ENCODE data around the gene SP140L. TPM values are rescaled to one million over a fixed set of nuclear protein-coding genes. Genes with fewer than 3 reads are reported as not detected.
"Not testable (repeated sequence)": the region's sequence is repeated elsewhere in the genome, so short reads cannot be mapped to it uniquely, and the experiment has no call there.

The SP140L gene
- total RNA-seq = 9.7 and 14.4 TPM in 2 replicates
- polyA plus RNA-seq (2012) = 16.5 TPM

GRCh38 chr2:230326453-230327417 lies at the start of gene SP140L:
TSS of gene SP140L (plus strand) at chr2:230327193. CDS start at chr2:230327270, 77 bp downstream.
- peak; percentile 79 for DNase-seq (ENCODE audit: low read depth)

GRCh38 chr2:230282936-230283335 lies 44.1 kb upstream of the SP140L start:
- DNase-seq (ENCODE audit: low read depth) = no peak

GRCh38 chr2:230286048-230286447 lies 40.9 kb upstream of the SP140L start:
- no peak for DNase-seq (ENCODE audit: low read depth)

- DNase-seq (ENCODE audit: low read depth) = peak; percentile 59
Observed at GRCh38 chr2:230289311-230289710, 37.7 kb upstream of the SP140L start.

- DNase-seq (ENCODE audit: low read depth) = no peak
Observed at GRCh38 chr2:230295192-230295591, 31.8 kb upstream of the SP140L start.

- DNase-seq (ENCODE audit: low read depth) = no peak
Observed at GRCh38 chr2:230296917-230297316, 30.1 kb upstream of the SP140L start.

- DNase-seq (ENCODE audit: low read depth) = no peak
Observed at GRCh38 chr2:230299618-230300017, 27.4 kb upstream of the SP140L start.

GRCh38 chr2:230305416-230306275 lies 21.3 kb upstream of the SP140L start:
- no peak for DNase-seq (ENCODE audit: low read depth)

- DNase-seq (ENCODE audit: low read depth) = no peak
Observed at GRCh38 chr2:230306474-230306873, 20.5 kb upstream of the SP140L start.

- no peak for DNase-seq (ENCODE audit: low read depth)
Observed at GRCh38 chr2:230307485-230307884, 19.5 kb upstream of the SP140L start.

GRCh38 chr2:230308402-230309000 lies 18.5 kb upstream of the SP140L start:
- DNase-seq (ENCODE audit: low read depth) = no peak

GRCh38 chr2:230310792-230311191 lies 16.2 kb upstream of the SP140L start:
- not testable (repeated sequence) for DNase-seq (ENCODE audit: low read depth)

- not testable (repeated sequence) for DNase-seq (ENCODE audit: low read depth)
Observed at GRCh38 chr2:230311634-230312033, 15.4 kb upstream of the SP140L start.

GRCh38 chr2:230312638-230313037 lies 14.4 kb upstream of the SP140L start:
- peak; percentile 75 for DNase-seq (ENCODE audit: low read depth)

GRCh38 chr2:230317366-230317765 lies 9.6 kb upstream of the SP140L start:
- no peak for DNase-seq (ENCODE audit: low read depth)

- DNase-seq (ENCODE audit: low read depth) = no peak
Observed at GRCh38 chr2:230318190-230319121, 8.5 kb upstream of the SP140L start.

- DNase-seq (ENCODE audit: low read depth) = no peak
Observed at GRCh38 chr2:230319211-230319862, 7.7 kb upstream of the SP140L start.

GRCh38 chr2:230321031-230321430 lies 6.0 kb upstream of the SP140L start:
- DNase-seq (ENCODE audit: low read depth) = no peak

- DNase-seq (ENCODE audit: low read depth) = no peak
Observed at GRCh38 chr2:230322561-230323384, 4.2 kb upstream of the SP140L start.
